ENCODE measurements around the gene TPCN2. TPM values are rescaled to one million over a fixed set of nuclear protein-coding genes. Genes with fewer than 3 reads are reported as not detected.
A peak's percentile ranks its signal among the peaks of the same experiment; 100 is the strongest.
"Not testable (repeated sequence)": the region's sequence is repeated elsewhere in the genome, so short reads cannot be mapped to it uniquely, and the experiment has no call there.

TPCN2 gene
- total RNA-seq, 2 experiments from 2014 or later, result 16.0 to 17.0 TPM

GRCh38 chr11:69131644-69132300, 83.0 kb downstream of the TPCN2 start:
- Mint-ChIP-seq H3K27me3 (no peaks in the 10 kb centered on the region), H3K4me3 (no peak overlapping the region), H3K9me3 (peaks cover 22% of the 10 kb centered on the region), H3K36me3 (ENCODE audit: low read depth) (peaks cover 11% of the 10 kb centered on the region), H3K4me1 (ENCODE audit: low read depth) (peaks cover 20% of the 10 kb centered on the region), H3K27ac (no peak overlapping the region)
- DNase-seq (no peak), ATAC-seq (no peak)
- CTCF ChIA-PET, result interaction anchor here (1.1 to 1.5 kb wide), 2 partner anchors 61 to 161 kb away, joined by 3 to 4 read pairs; no protein-coding TSS in a partner anchor
- no peak for TF ChIP-seq CTCF (IDR thresholded peaks at IDR 0.05)
- POLR2A ChIA-PET, result no interaction called here
- intact Hi-C loops (cut with micrococcal nuclease), result no loop called here

- no peak for ATAC-seq
- Mint-ChIP-seq H3K4me3 (no peak overlapping the region), H3K4me1 (ENCODE audit: low read depth) (peaks cover 20% of the 10 kb centered on the region), H3K27me3 (no peaks in the 10 kb centered on the region), H3K36me3 (ENCODE audit: low read depth) (peaks cover 11% of the 10 kb centered on the region), H3K9me3 (peaks cover 22% of the 10 kb centered on the region), H3K27ac (no peak overlapping the region)
- CTCF ChIA-PET, result interaction anchor here (1.1 to 1.5 kb wide), 2 partner anchors 60 to 161 kb away, joined by 3 to 4 read pairs; no protein-coding TSS in a partner anchor
- intact Hi-C loops (cut with micrococcal nuclease), result no loop called here
- POLR2A ChIA-PET, result no interaction called here
- no peak for TF ChIP-seq CTCF (IDR thresholded peaks at IDR 0.05)
- DNase-seq, result no peak
These were observed 83.6 kb downstream of the TPCN2 start for GRCh38 chr11:69132301-69132670.

GRCh38 chr11:69133251-69133650, 84.5 kb downstream of the TPCN2 start:
- DNase-seq, result no peak
- ATAC-seq, result no peak
- TF ChIP-seq CTCF (IDR thresholded peaks at IDR 0.05), result no peak
- peaks cover 18% of the 10 kb centered on the region for H3K4me1 Mint-ChIP-seq (ENCODE audit: low read depth)
- intact Hi-C loops (cut with micrococcal nuclease), result no loop called here
- H3K27me3 Mint-ChIP-seq, result no peaks in the 10 kb centered on the region
- H3K36me3 Mint-ChIP-seq (ENCODE audit: low read depth), result peaks cover 11% of the 10 kb centered on the region
- H3K4me3 Mint-ChIP-seq, result no peak overlapping the region
- CTCF ChIA-PET, result interaction anchor here (1.1 to 1.5 kb wide), 2 partner anchors 59 to 160 kb away, joined by 3 to 4 read pairs; no protein-coding TSS in a partner anchor
- POLR2A ChIA-PET, result no interaction called here
- peaks cover 17% of the 10 kb centered on the region for H3K9me3 Mint-ChIP-seq
- no peak overlapping the region for H3K27ac Mint-ChIP-seq

- H3K27me3 Mint-ChIP-seq; CTCF ChIA-PET; DNase-seq; H3K9me3 Mint-ChIP-seq; H3K4me3 Mint-ChIP-seq; POLR2A ChIA-PET; intact Hi-C loops (cut with micrococcal nuclease): not testable (repeated sequence)
- peak; percentile 50 for ATAC-seq
- Mint-ChIP-seq H3K4me1 (ENCODE audit: low read depth) (peaks cover 18% of the 10 kb centered on the region), H3K27ac (peak overlapping the region; percentile 3), H3K36me3 (ENCODE audit: low read depth) (peaks cover 11% of the 10 kb centered on the region)
These were observed 85.5 kb downstream of the TPCN2 start for GRCh38 chr11:69134182-69134581.

- Mint-ChIP-seq H3K4me3 (no peak overlapping the region), H3K4me1 (ENCODE audit: low read depth) (peaks cover 18% of the 10 kb centered on the region), H3K27me3 (no peaks in the 10 kb centered on the region), H3K36me3 (ENCODE audit: low read depth) (peaks cover 11% of the 10 kb centered on the region), H3K9me3 (peaks cover 9% of the 10 kb centered on the region), H3K27ac (no peak overlapping the region)
- ChIA-PET CTCF (no interaction called here), POLR2A (no interaction called here)
- intact Hi-C loops (cut with micrococcal nuclease), result no loop called here
- no peak for TF ChIP-seq CTCF (IDR thresholded peaks at IDR 0.05)
- ATAC-seq (no peak), DNase-seq (no peak)
These were observed 86.2 kb downstream of the TPCN2 start for GRCh38 chr11:69134957-69135356.
